ENCODE data around the gene ROR1. TPM values are rescaled to one million over a fixed set of nuclear protein-coding genes. Genes with fewer than 3 reads are reported as not detected.

Gene ROR1
- polyA plus RNA-seq, 1 of the 3 experiments (the other 2 are of a cell fraction): 4.0 TPM

- Histone ChIP-seq H4K20me1 (ENCODE audit: insufficient read depth) (no peaks in the 10 kb centered on the region), H3K79me2 (ENCODE audit: insufficient read depth) (no peaks in the 10 kb centered on the region), H3K4me3 (ENCODE audit: low read depth in 2 of 2, low read length in 1 of 2) (no peak overlapping the region), H3F3A (replicated peaks; ENCODE audit: insufficient read depth) (peaks cover 10% of the 10 kb centered on the region), H3K27ac (ENCODE audit: low read depth in 2 of 2, low read length in 1 of 2) (no peak overlapping the region), H3K27me3 (ENCODE audit: insufficient read depth) (no peaks in the 10 kb centered on the region), H3K36me3 (replicated peaks in 1 of 2; ENCODE audit: control insufficient read depth in 1 of 2, insufficient read depth in 2 of 2, low read length in 1 of 2) (no peaks in the 10 kb centered on the region), H3K9me2 (no peaks in the 10 kb centered on the region), H2AFZ (ENCODE audit: low read depth) (no peak overlapping the region), H3K9ac (no peak overlapping the region), H3K9me3 (no peaks in the 10 kb centered on the region), H3K4me2 (no peak overlapping the region), H3K4me1 (ENCODE audit: control insufficient read depth in 1 of 2, insufficient read depth in 2 of 2, low read depth in 1 of 2, low read length in 1 of 2) (peaks cover 0 to 12% of the 10 kb centered on the region in 2 experiments; a peak in 2 of 4 replicates)
- no peak for DNase-seq
- no peak for TF ChIP-seq POLR2AphosphoS5 (IDR thresholded peaks at IDR 0.05; ENCODE audit: low read depth, low read length)
- TF ChIP-seq NFIC (IDR thresholded peaks at IDR 0.05; ENCODE audit: borderline replicate concordance): no peak
- TF ChIP-seq REST (IDR thresholded peaks at IDR 0.05; ENCODE audit: low read depth, low read length): no peak
- TF ChIP-seq CHD2 (IDR thresholded peaks at IDR 0.05; ENCODE audit: low read length, partially characterized antibody): no peak
- no peak for TF ChIP-seq USF2 (IDR thresholded peaks at IDR 0.05; ENCODE audit: borderline replicate concordance, low read depth, low read length)
- no peak for TF ChIP-seq TCF12 (IDR thresholded peaks at IDR 0.05)
- TF ChIP-seq NRF1 (IDR thresholded peaks at IDR 0.05; ENCODE audit: low read depth, low read length): no peak
- TF ChIP-seq GABPA (IDR thresholded peaks at IDR 0.05; ENCODE audit: low read depth): no peak
- ChIA-PET CTCF (interaction anchor here (1.3 kb wide), 1 partner anchor 9 kb away, joined by 6 read pairs; no protein-coding TSS in a partner anchor), POLR2A (no interaction called here)
- WGBS (ENCODE audit: low lambda C conversion rate): 87% methylated on average over 12 of the region's 12 CpGs
Measured at GRCh38 chr1:63966016-63966415, 192.2 kb downstream of the ROR1 start.

GRCh38 chr1:63967901-63968300 is 194.1 kb downstream of the ROR1 start:
- Histone ChIP-seq H3K9ac (no peak overlapping the region), H3K9me2 (no peaks in the 10 kb centered on the region), H3K36me3 (replicated peaks in 1 of 2; ENCODE audit: control insufficient read depth in 1 of 2, insufficient read depth in 2 of 2, low read length in 1 of 2) (no peaks in the 10 kb centered on the region), H3K9me3 (no peaks in the 10 kb centered on the region), H4K20me1 (ENCODE audit: insufficient read depth) (no peaks in the 10 kb centered on the region), H2AFZ (ENCODE audit: low read depth) (no peak overlapping the region), H3K4me2 (no peak overlapping the region), H3K27ac (ENCODE audit: low read depth in 2 of 2, low read length in 1 of 2) (peak overlapping the region; percentile 42 to 82; a peak in 3 of 4 replicates), H3K4me3 (ENCODE audit: low read depth in 2 of 2, low read length in 1 of 2) (no peak overlapping the region), H3K27me3 (ENCODE audit: insufficient read depth) (no peaks in the 10 kb centered on the region), H3K4me1 (ENCODE audit: control insufficient read depth in 1 of 2, insufficient read depth in 2 of 2, low read depth in 1 of 2, low read length in 1 of 2) (peaks cover 0 to 14% of the 10 kb centered on the region in 2 experiments; a peak in 2 of 4 replicates), H3K79me2 (ENCODE audit: insufficient read depth) (no peaks in the 10 kb centered on the region), H3F3A (replicated peaks; ENCODE audit: insufficient read depth) (peaks cover 10% of the 10 kb centered on the region)
- no peak for DNase-seq
- 28% methylated on average over 3 of the region's 3 CpGs for WGBS (ENCODE audit: low lambda C conversion rate)
- CTCF ChIA-PET: interaction anchor here (0.6 kb wide), 1 partner anchor 44 kb away, joined by 3 read pairs; no protein-coding TSS in a partner anchor
- POLR2A ChIA-PET: no interaction called here
- peak; percentile 24; the same call in 1 of the 2 replicates for TF ChIP-seq FOSL2 (IDR thresholded peaks at IDR 0.05; ENCODE audit: borderline replicate concordance, low read depth)
- TF ChIP-seq TEAD4 (IDR thresholded peaks at IDR 0.05; ENCODE audit: borderline replicate concordance, insufficient read depth): peak; percentile 62; the same call in 1 of the 2 replicates
- peak; percentile 54; the same call in 1 of the 2 replicates for TF ChIP-seq POLR2AphosphoS5 (IDR thresholded peaks at IDR 0.05; ENCODE audit: low read depth, low read length)
- TF ChIP-seq MAX (IDR thresholded peaks at IDR 0.05; ENCODE audit: low read depth): no peak
- TF ChIP-seq RFX5 (IDR thresholded peaks at IDR 0.05; ENCODE audit: low read length): no peak
- peak; percentile 42; the same call in 1 of the 2 replicates for TF ChIP-seq JUND (IDR thresholded peaks at IDR 0.05)
- peak; percentile 70 for TF ChIP-seq PBX3 (IDR thresholded peaks at IDR 0.05)
- TF ChIP-seq TCF12 (IDR thresholded peaks at IDR 0.05): peak; percentile 93
- peak; percentile 14 to 65; a peak in 2 of 4 replicates for TF ChIP-seq EP300 (IDR thresholded peaks at IDR 0.05; ENCODE audit: borderline replicate concordance in 1 of 2, low read depth in 1 of 2, low read length in 1 of 2)
